Right lobe of liver (tissue), 6 donors: ENCODE measurements around the gene MRPL44. TPM values are rescaled to one million over a fixed set of nuclear protein-coding genes. Genes with fewer than 3 reads are reported as not detected.
"Not testable (repeated sequence)": the region's sequence is repeated elsewhere in the genome, so short reads cannot be mapped to it uniquely, and the experiment has no call there.

Source experiments
- ATAC-seq, 4 donors: fragments of 200-7000 bp; cut with Tn5 transposase; one replicate each; pipeline ENCODE4 v1.9.1; 2020; ENCODE audit warnings: mild to moderate bottlenecking in 4 of 4, moderate library complexity in 4 of 4
- DNase-seq, 3 donors: peaks; one replicate each; pipeline ENCODE4 v3.0.0-alpha.2; 2020
- H3K27ac ChIP-seq, 3 donors: fragments of 200-600 bp; one replicate each; pipeline ENCODE4 v1.8.0; 2022
- H3K27me3 ChIP-seq, 2 donors: fragments of 200-600 bp; one replicate each; pipeline ENCODE4 v1.8.0; 2022
- H3K36me3 ChIP-seq, 4 donors: fragments of 200-600 bp; sonication (generic) in 1 of 4; one replicate each; pipeline versions ENCODE4 v1.5.1 to v1.8.0; 2017 to 2022; ENCODE audit warnings: control low read depth in 1 of 4
- H3K4me1 ChIP-seq, 4 donors: fragments of 200-600 bp; sonication (generic) in 1 of 4; one replicate each; pipeline versions ENCODE4 v1.5.1 to v1.8.0; 2017 to 2022; ENCODE audit warnings: control low read depth in 1 of 4
- H3K4me3 ChIP-seq, 3 donors: fragments of 200-600 bp; one replicate each; pipeline ENCODE4 v1.8.0; 2022
- H3K9me3 ChIP-seq, 4 donors: fragments of 200-600 bp; sonication (generic) in 1 of 4; one replicate each; pipeline versions ENCODE4 v1.5.1 to v1.8.0; 2017 to 2022; ENCODE audit warnings: control low read depth in 1 of 4
- POLR2A ChIP-seq: fragments of 450-650 bp; IDR thresholded peaks from one replicate; pipeline ENCODE4 v1.6.1; 2017; ENCODE audit warnings: antibody characterized with exemption, mild to moderate bottlenecking
- WGBS: methylation state at CpG from one replicate; pipeline ENCODE4 v1.1.6; 2018; ENCODE audit warnings: low coverage, low lambda C conversion rate; ENCODE audit not compliant: insufficient coverage; ENCODE audit errors: missing lambda C conversion rate; 5-methylcytosine and 5-hydroxymethylcytosine counted together
- intact Hi-C, 2 donors: fragments of 100-400 bp; cut with DNase I; formaldehyde crosslinking; loops; one replicate each; pipeline versions ENCODE4 v1.11.2 to v1.14.1; 2022
- total RNA-seq, 6 experiments: library from RNA; depleted of rRNA in 2 of 6; stranded (reverse); fragments of >200 nt in 2 of 6; fragmentation: NEBNext Ultra II Directional in 3 of 6; extraction: Animal tissue kit (Norgen Biotek cat#: 25700) in 3 of 6; gene quantifications; one replicate each; pipeline versions ENCODE4 v1.1.0 to v1.2.4, GENCODE V29; 2016 to 2023
- TF ChIP-seq, protein P1 (sequence below), 4 donors: fragments of 200-600 bp in 3 of 4; fragments of 450-650 bp in 1 of 4; IDR thresholded peaks; one replicate each; pipeline versions ENCODE4 v1.5.1 to v1.8.0; 2016 to 2022; ENCODE audit warnings: antibody characterized with exemption in 4 of 4, mild to moderate bottlenecking in 2 of 4
- donor health status: DM: no; HTN: yes; CAD: no.
- donor health status: DM: no; HTN: no; CAD: no.
- donor health status: DM: no; HTN: no; CAD: no.
- donor health status: DM: no; HTN: yes; CAD: no.
- donor health status: DM: no; HTN: yes; CAD: no.

Gene MRPL44
- total RNA-seq, 6 experiments from 2014 or later = 20.4 to 38.5 (median 23.5) TPM

DNA sequence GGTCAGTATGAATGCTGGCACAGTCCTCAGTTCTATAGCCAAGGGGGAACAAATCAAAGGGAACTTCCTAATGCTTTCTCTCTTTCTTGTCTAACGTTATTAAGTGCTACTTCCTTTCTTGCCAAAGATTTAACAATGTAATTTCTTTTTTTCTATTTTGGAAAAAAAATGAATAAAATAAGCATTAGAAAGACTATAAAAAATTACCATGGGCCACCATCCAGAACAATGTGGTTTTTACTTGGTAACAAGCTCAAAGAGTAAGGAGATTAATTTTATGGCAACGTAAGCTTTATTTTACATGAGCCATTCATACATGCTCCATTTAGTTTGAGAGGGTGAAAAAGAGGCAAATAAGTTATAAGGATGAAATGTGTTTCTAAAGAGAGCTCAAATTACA is 41.7 kb downstream of the MRPL44 start:
- WGBS = 45% methylated on average over 2 of the region's 2 CpGs
- no peak overlapping the region for H3K27ac ChIP-seq
- DNase-seq (no peak), ATAC-seq (no peak)
- H3K36me3 ChIP-seq = no peaks in the 10 kb centered on the region
- TF ChIP-seq, protein P1, sequence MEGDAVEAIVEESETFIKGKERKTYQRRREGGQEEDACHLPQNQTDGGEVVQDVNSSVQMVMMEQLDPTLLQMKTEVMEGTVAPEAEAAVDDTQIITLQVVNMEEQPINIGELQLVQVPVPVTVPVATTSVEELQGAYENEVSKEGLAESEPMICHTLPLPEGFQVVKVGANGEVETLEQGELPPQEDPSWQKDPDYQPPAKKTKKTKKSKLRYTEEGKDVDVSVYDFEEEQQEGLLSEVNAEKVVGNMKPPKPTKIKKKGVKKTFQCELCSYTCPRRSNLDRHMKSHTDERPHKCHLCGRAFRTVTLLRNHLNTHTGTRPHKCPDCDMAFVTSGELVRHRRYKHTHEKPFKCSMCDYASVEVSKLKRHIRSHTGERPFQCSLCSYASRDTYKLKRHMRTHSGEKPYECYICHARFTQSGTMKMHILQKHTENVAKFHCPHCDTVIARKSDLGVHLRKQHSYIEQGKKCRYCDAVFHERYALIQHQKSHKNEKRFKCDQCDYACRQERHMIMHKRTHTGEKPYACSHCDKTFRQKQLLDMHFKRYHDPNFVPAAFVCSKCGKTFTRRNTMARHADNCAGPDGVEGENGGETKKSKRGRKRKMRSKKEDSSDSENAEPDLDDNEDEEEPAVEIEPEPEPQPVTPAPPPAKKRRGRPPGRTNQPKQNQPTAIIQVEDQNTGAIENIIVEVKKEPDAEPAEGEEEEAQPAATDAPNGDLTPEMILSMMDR (IDR thresholded peaks at IDR 0.05) = no peak
- TF ChIP-seq POLR2A = no peak
- H3K9me3 ChIP-seq = no peaks in the 10 kb centered on the region
- H3K4me3 ChIP-seq = no peak overlapping the region
- H3K4me1 ChIP-seq = no peaks in the 10 kb centered on the region
- intact Hi-C loops = loop anchor here in 1 of 2 donors (5.0 kb wide), 1 partner anchor 283 kb away; no protein-coding TSS in a partner anchor
- H3K27me3 ChIP-seq = no peaks in the 10 kb centered on the region

DNA sequence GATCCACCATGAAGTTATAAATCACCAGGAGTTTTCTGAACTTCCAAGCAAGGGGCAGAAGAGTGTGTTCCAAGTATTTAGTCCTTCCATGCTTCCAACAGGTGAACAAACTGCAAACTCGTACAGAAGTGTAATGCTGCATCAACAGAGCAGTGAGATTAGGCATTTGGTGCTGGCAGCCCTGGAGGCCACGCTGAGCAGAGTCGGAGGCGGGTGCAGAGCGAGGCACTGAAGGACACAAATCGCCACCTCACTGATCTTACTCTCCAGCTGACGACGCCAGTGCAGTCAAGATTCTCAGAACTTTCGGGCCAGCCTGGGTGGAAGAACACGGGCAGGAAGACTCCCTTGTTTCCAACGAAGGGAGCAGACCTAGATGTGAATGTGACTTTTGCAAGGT is 42.6 kb downstream of the MRPL44 start:
- TF ChIP-seq, protein P1 (IDR thresholded peaks at IDR 0.05) = no peak
- no peak for TF ChIP-seq POLR2A
- Histone ChIP-seq H3K4me3 (no peak overlapping the region), H3K27ac (no peak overlapping the region), H3K9me3 (no peaks in the 10 kb centered on the region), H3K27me3 (no peaks in the 10 kb centered on the region), H3K4me1 (no peaks in the 10 kb centered on the region), H3K36me3 (no peaks in the 10 kb centered on the region)
- ATAC-seq (no peak), DNase-seq (no peak)
- 84% methylated on average over 6 of the region's 11 CpGs for WGBS
- intact Hi-C loops = loop anchor here in 1 of 2 donors (5.0 kb wide), 1 partner anchor 282 kb away; no protein-coding TSS in a partner anchor

DNA sequence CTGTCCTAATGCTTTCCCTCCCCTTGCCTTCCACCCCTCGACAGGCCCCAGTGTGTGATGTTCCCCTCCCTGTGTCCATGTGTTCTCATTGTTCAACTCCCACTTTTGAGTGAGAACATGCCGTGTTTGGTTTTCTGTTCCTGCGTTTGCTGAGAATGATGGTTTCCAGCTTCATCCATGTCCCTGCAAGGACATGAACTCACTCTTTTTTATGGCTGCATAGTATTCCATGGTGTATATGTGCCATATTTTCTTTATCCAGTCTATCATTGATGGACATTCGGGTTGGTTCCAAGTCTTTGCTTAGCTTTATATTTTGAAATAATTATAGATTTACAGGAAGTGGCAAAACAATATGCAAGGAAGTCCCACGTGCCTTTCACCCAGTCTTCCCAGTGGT is 43.4 kb downstream of the MRPL44 start:
- H3K4me3 ChIP-seq, H3K4me1 ChIP-seq, ATAC-seq, H3K27ac ChIP-seq, H3K9me3 ChIP-seq, DNase-seq, intact Hi-C loops, H3K36me3 ChIP-seq, H3K27me3 ChIP-seq: not testable (repeated sequence)
- WGBS = 87% methylated on average over 4 of the region's 5 CpGs

DNA sequence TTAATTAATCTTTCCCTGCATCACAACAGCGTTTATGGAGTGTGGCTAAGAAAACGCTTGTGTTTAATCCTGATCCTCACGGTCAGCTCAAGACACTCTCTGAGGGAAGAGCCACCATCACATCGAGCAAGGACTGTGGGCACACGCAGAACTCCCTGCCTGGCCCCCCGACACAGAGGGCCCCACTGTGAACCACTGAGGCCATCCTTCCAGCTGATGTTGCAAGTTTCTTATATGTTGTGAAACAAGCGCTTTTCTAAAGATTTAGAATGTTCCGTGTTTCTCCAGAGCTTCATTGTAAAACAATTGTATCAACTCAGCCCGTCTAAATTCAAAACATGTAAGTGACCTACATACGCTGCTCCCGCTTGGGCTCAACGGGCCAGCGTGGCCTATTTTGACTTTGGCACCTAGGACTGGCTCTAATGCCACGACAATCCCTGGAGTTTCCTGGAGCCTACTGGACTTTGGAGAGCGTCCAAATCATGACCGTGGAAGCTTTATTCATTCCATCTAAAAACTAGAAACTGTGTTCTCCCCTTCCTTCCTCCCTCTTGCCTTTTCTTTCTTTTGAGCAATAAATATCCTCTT is 46.9 kb downstream of the MRPL44 start:
- H3K4me1 ChIP-seq = peaks cover 0 to 8% (median 0%) of the 10 kb centered on the region in 4 donors
- H3K9me3 ChIP-seq = no peaks in the 10 kb centered on the region
- H3K4me3 ChIP-seq = no peak overlapping the region
- H3K27me3 ChIP-seq = no peaks in the 10 kb centered on the region
- TF ChIP-seq, protein P1 (IDR thresholded peaks at IDR 0.05) = no peak
- TF ChIP-seq POLR2A = no peak
- WGBS = 55% methylated on average over 15 of the region's 16 CpGs
- intact Hi-C loops = no loop called here
- H3K27ac ChIP-seq = no peak overlapping the region
- peak in 3 of 4 donors; percentile 20 to 71 (median 53) for ATAC-seq
- no peak for DNase-seq
- H3K36me3 ChIP-seq = no peaks in the 10 kb centered on the region

DNA sequence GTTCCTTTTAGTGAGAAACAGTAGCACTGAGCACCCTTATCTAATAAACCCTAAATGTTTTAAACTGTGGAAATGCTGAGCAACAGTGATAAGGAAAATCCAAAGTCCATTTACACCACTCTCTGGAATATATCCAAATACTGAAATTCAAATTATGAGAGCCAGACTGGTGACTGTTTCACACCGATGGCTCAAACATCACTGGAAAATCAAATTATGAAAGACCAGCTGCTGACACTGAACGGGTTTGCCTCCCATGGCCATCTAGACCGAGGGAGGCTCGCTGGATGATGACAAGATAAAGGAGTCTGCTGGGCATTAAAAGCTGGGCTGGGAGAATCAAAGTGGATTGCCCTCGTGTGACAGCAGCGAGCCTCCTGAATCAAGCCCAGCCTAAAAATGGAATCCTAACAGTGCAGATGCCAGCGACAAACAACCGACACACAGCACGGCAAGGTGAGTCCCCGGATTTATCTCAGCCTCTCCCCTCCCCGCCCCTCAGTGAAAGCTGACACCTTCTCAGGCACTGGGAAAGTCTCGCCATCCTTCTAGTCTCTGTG is 51.5 kb downstream of the MRPL44 start:
- DNase-seq (no peak), ATAC-seq (peak; percentile 43 to 88 (median 56))
- Histone ChIP-seq H3K27me3 (no peaks in the 10 kb centered on the region), H3K36me3 (no peaks in the 10 kb centered on the region), H3K4me1 (peaks cover 0 to 8% (median 0%) of the 10 kb centered on the region in 4 donors), H3K4me3 (no peak overlapping the region), H3K27ac (no peak overlapping the region), H3K9me3 (no peaks in the 10 kb centered on the region)
- intact Hi-C loops = no loop called here
- no peak for TF ChIP-seq POLR2A
- TF ChIP-seq, protein P1 (IDR thresholded peaks at IDR 0.05) = no peak
- WGBS = 42% methylated on average over 11 of the region's 12 CpGs
